Endodermal cell (in vitro differentiated cells): ENCODE results near the gene PGD. TPM values are rescaled to one million over a fixed set of nuclear protein-coding genes. Genes with fewer than 3 reads are reported as not detected.

Source experiments
- DNase-seq: peaks from one replicate; pipeline ENCODE4 v3.0.0-alpha.2; 2017
- H3K27ac ChIP-seq: 2 replicates; pipeline ENCODE4 v1.5.1; 2013; ENCODE audit warnings: mild to moderate bottlenecking, low read depth, low read length, moderate library complexity
- H3K27me3 ChIP-seq: 2 replicates; pipeline ENCODE4 v1.6.1; 2013; ENCODE audit warnings: mild to moderate bottlenecking, low read length, moderate library complexity; ENCODE audit not compliant: insufficient read depth, control insufficient read depth, poor library complexity, severe bottlenecking
- H3K36me3 ChIP-seq: 2 replicates; pipeline ENCODE4 v1.7.0; 2013; ENCODE audit warnings: mild to moderate bottlenecking, low read length, moderate library complexity; ENCODE audit not compliant: control insufficient read depth, insufficient read depth
- H3K4me1 ChIP-seq: one replicate; pipeline ENCODE4 v1.7.0; 2013; ENCODE audit warnings: low read length; ENCODE audit not compliant: control insufficient read depth, insufficient read depth
- H3K4me3 ChIP-seq: 2 replicates; pipeline ENCODE4 v1.5.1; 2013; ENCODE audit warnings: mild to moderate bottlenecking, low read length, moderate library complexity
- H3K9ac ChIP-seq: 2 replicates; pipeline ENCODE4 v1.6.1; 2013; ENCODE audit warnings: mild to moderate bottlenecking, low read length, moderate library complexity; ENCODE audit not compliant: poor library complexity, severe bottlenecking; ENCODE audit errors: extremely low read depth
- H3K9me3 ChIP-seq: 2 replicates; pipeline ENCODE4 v1.6.1; 2013; ENCODE audit warnings: mild to moderate bottlenecking, low read length, moderate library complexity; ENCODE audit not compliant: control insufficient read depth
- H3K27ac Mint-ChIP-seq: 2 replicates; pipeline ENCODE4 v1.8.0; 2020; ENCODE audit warnings: mixed read lengths
- H3K27me3 Mint-ChIP-seq: 2 replicates; pipeline ENCODE4 v1.8.0; 2021; ENCODE audit warnings: mild to moderate bottlenecking, mixed read lengths; ENCODE audit not compliant: insufficient read depth
- H3K36me3 Mint-ChIP-seq: 2 replicates; pipeline ENCODE4 v1.8.0; 2020; ENCODE audit warnings: low read depth, mixed read lengths
- H3K4me1 Mint-ChIP-seq: 2 replicates; pipeline ENCODE4 v1.8.0; 2020; ENCODE audit warnings: mixed read lengths
- H3K4me3 Mint-ChIP-seq: 2 replicates; pipeline ENCODE4 v1.8.0; 2020; ENCODE audit warnings: mild to moderate bottlenecking, moderate library complexity, mixed read lengths
- H3K9me3 Mint-ChIP-seq: 2 replicates; pipeline ENCODE4 v1.8.0; 2020; ENCODE audit warnings: mild to moderate bottlenecking, mixed read lengths
- WGBS, 2 experiments: methylation state at CpG; one replicate each; pipeline versions ENCODE4 v1.1.5 to v1.1.7; 2013; ENCODE audit warnings: missing lambda C conversion rate in 2 of 2, mixed read lengths in 1 of 2; ENCODE audit not compliant: insufficient coverage in 1 of 2, insufficient read length in 1 of 2; 5-methylcytosine and 5-hydroxymethylcytosine counted together
- total RNA-seq, 2 donors: library from RNA; stranded (reverse); fragmentation: NEBNext Ultra II Directional in 1 of 2; extraction: Animal tissue kit (Norgen Biotek cat#: 25700) in 1 of 2; gene quantifications; 2 replicates in 1 of 2; 3 replicates in 1 of 2; pipeline ENCODE4 v1.2.1, GENCODE V29; 2021
- TF ChIP-seq, protein P1 (sequence below): fragments of 200-600 bp; sonication (generic); conservative IDR thresholded peaks from 2 replicates; pipeline ENCODE4 v1.5.0; 2021; ENCODE audit warnings: antibody characterized with exemption, mild to moderate bottlenecking

The PGD gene
- total RNA-seq, 2 donors from 2014 or later = 198 to 217 TPM

DNA sequence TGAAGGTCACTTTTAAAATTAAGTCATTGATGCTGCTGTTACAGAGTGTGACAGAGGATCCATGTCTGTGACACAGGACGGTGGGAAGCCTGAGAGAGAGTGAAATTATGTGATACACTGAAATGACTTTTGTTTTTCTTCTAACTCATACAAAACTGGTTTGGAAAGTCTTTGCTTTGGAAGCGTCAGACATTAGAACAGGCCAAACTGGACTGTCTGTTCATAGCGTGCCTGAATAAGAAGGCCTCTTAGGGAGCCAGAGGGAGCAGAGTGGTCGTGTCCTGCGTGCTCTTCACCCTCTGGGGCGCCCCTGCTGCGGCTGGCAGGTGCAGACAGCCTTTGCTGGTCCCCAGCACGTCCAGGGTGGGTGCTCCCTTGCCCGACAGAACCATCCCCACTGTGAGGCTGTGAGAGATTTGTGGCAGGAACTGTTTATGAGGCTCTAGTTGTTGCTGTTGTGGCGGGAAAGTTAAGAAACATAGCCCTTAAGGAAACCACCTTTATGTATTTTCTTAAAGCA is 19.7 kb upstream of the PGD start:
- H3K4me3 Mint-ChIP-seq = no peak overlapping the region
- no peak for DNase-seq
- Histone ChIP-seq H3K9me3 (no peaks in the 10 kb centered on the region), H3K4me3 (no peak overlapping the region), H3K36me3 (peaks cover 58% of the 10 kb centered on the region), H3K27ac (no peak overlapping the region), H3K4me1 (no peaks in the 10 kb centered on the region), H3K27me3 (no peaks in the 10 kb centered on the region), H3K9ac (no peak overlapping the region)
- peak overlapping the region; percentile 41 for H3K27ac Mint-ChIP-seq
- H3K27me3 Mint-ChIP-seq = no peaks in the 10 kb centered on the region
- no peaks in the 10 kb centered on the region for H3K4me1 Mint-ChIP-seq
- 89 to 100% methylated on average over 2 to 10 of the region's 10 CpGs for WGBS, 2 experiments
- TF ChIP-seq, protein P1, sequence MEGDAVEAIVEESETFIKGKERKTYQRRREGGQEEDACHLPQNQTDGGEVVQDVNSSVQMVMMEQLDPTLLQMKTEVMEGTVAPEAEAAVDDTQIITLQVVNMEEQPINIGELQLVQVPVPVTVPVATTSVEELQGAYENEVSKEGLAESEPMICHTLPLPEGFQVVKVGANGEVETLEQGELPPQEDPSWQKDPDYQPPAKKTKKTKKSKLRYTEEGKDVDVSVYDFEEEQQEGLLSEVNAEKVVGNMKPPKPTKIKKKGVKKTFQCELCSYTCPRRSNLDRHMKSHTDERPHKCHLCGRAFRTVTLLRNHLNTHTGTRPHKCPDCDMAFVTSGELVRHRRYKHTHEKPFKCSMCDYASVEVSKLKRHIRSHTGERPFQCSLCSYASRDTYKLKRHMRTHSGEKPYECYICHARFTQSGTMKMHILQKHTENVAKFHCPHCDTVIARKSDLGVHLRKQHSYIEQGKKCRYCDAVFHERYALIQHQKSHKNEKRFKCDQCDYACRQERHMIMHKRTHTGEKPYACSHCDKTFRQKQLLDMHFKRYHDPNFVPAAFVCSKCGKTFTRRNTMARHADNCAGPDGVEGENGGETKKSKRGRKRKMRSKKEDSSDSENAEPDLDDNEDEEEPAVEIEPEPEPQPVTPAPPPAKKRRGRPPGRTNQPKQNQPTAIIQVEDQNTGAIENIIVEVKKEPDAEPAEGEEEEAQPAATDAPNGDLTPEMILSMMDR = no peak
- H3K36me3 Mint-ChIP-seq = peaks cover 78% of the 10 kb centered on the region
- no peaks in the 10 kb centered on the region for H3K9me3 Mint-ChIP-seq

GRCh38 chr1:10379676-10380075 is 19.2 kb upstream of the PGD start:
- Mint-ChIP-seq H3K27ac (no peak overlapping the region), H3K27me3 (no peaks in the 10 kb centered on the region), H3K36me3 (peaks cover 78% of the 10 kb centered on the region), H3K4me1 (no peaks in the 10 kb centered on the region), H3K4me3 (no peak overlapping the region), H3K9me3 (no peaks in the 10 kb centered on the region)
- Histone ChIP-seq H3K9me3 (no peaks in the 10 kb centered on the region), H3K36me3 (peaks cover 53% of the 10 kb centered on the region), H3K4me3 (no peak overlapping the region), H3K27me3 (no peaks in the 10 kb centered on the region), H3K27ac (no peak overlapping the region), H3K4me1 (no peaks in the 10 kb centered on the region), H3K9ac (no peak overlapping the region)
- WGBS, 2 experiments = 95 to 100% methylated on average over 1 to 6 of the region's 6 CpGs
- TF ChIP-seq, protein P1 = no peak
- DNase-seq = no peak

- WGBS, 2 experiments = 95% methylated on average over 5 of the region's 5 CpGs
- Mint-ChIP-seq H3K4me1 (no peaks in the 10 kb centered on the region), H3K36me3 (peaks cover 79% of the 10 kb centered on the region), H3K27ac (no peak overlapping the region), H3K9me3 (no peaks in the 10 kb centered on the region), H3K4me3 (no peak overlapping the region), H3K27me3 (no peaks in the 10 kb centered on the region)
- H3K27me3 ChIP-seq = no peaks in the 10 kb centered on the region
- no peak overlapping the region for H3K27ac ChIP-seq
- H3K4me3 ChIP-seq = no peak overlapping the region
- H3K9ac ChIP-seq = no peak overlapping the region
- no peaks in the 10 kb centered on the region for H3K9me3 ChIP-seq
- DNase-seq = no peak
- no peaks in the 10 kb centered on the region for H3K4me1 ChIP-seq
- TF ChIP-seq, protein P1 = no peak
- peaks cover 45% of the 10 kb centered on the region for H3K36me3 ChIP-seq
Observed at GRCh38 chr1:10380594-10381275, 18.1 kb upstream of the PGD start.
